Loucy (cell line): ENCODE data around the gene DSC2.

Experiments used
- H2AFZ ChIP-seq: fragments of 200-600 bp; sonication (generic); 2 replicates; pipeline ENCODE4 v1.6.0; 2016; ENCODE audit warnings: antibody characterized with exemption, mild to moderate bottlenecking, low read length, moderate library complexity
- H3F3A ChIP-seq: fragments of 200-600 bp; 2 replicates; pipeline ENCODE4 v1.6.0; 2016; ENCODE audit warnings: antibody characterized with exemption, low read depth, mild to moderate bottlenecking
- H3K27me3 ChIP-seq: fragments of 200-600 bp; sonication (generic); 2 replicates; pipeline ENCODE4 v1.6.1; 2014; ENCODE audit warnings: low read length, mild to moderate bottlenecking; ENCODE audit not compliant: insufficient read depth, poor library complexity, severe bottlenecking
- H3K36me3 ChIP-seq: fragments of 200-600 bp; sonication (generic); 2 replicates; pipeline ENCODE4 v1.6.1; 2016; ENCODE audit warnings: low read length; ENCODE audit not compliant: insufficient read depth
- H3K4me1 ChIP-seq: fragments of 200-600 bp; sonication (generic); 2 replicates; pipeline ENCODE4 v1.5.1; 2014; ENCODE audit warnings: low read length, mild to moderate bottlenecking; ENCODE audit not compliant: insufficient read depth, poor library complexity, severe bottlenecking
- H3K4me2 ChIP-seq: fragments of 200-600 bp; sonication (generic); 2 replicates; pipeline ENCODE4 v1.6.0; 2014; ENCODE audit warnings: antibody characterized with exemption, low read length, low read depth, mild to moderate bottlenecking; ENCODE audit not compliant: poor library complexity, severe bottlenecking
- H3K4me3 ChIP-seq: fragments of 200-600 bp; sonication (generic); 2 replicates; pipeline ENCODE4 v1.5.1; 2014; ENCODE audit warnings: low read length, mild to moderate bottlenecking, mixed read lengths; ENCODE audit not compliant: poor library complexity, severe bottlenecking
- H3K79me2 ChIP-seq: fragments of 200-600 bp; sonication (generic); 2 replicates; pipeline ENCODE4 v1.6.1; 2014; ENCODE audit warnings: low read length; ENCODE audit not compliant: insufficient read depth
- H3K9ac ChIP-seq: fragments of 200-600 bp; sonication (generic); 2 replicates; pipeline ENCODE4 v1.6.0; 2014; ENCODE audit warnings: mild to moderate bottlenecking, low read depth, low read length, moderate library complexity; ENCODE audit not compliant: poor library complexity, severe bottlenecking
- H3K9me2 ChIP-seq: fragments of 200-600 bp; sonication (generic); replicated peaks from 2 replicates; pipeline ENCODE4 v1.6.1; 2016; ENCODE audit warnings: low read depth, low read length, mixed read lengths
- H3K9me3 ChIP-seq: fragments of 200-600 bp; sonication (generic); 2 replicates; pipeline ENCODE4 v1.6.1; 2014; ENCODE audit warnings: mild to moderate bottlenecking, antibody characterized with exemption, low read length, low read depth; ENCODE audit not compliant: insufficient read depth
- H4K20me1 ChIP-seq: fragments of 200-600 bp; sonication (generic); 2 replicates; pipeline ENCODE4 v1.6.0; 2014; ENCODE audit warnings: antibody characterized with exemption, low read length, mild to moderate bottlenecking; ENCODE audit not compliant: insufficient read depth, poor library complexity, severe bottlenecking
- CTCF ChIP-seq: fragments of 200-600 bp; sonication (generic); conservative IDR thresholded peaks from 2 replicates; pipeline ENCODE4 v1.5.1; 2014; ENCODE audit warnings: mild to moderate bottlenecking, antibody characterized with exemption, low read length
- EZH2phosphoT487 ChIP-seq: fragments of 200-600 bp; IDR thresholded peaks from 2 replicates; pipeline ENCODE4 v1.6.1; 2018; ENCODE audit warnings: antibody characterized with exemption, mild to moderate bottlenecking, moderate library complexity, borderline replicate concordance

The DSC2 gene

GRCh38 chr18:31088532-31088931 is 13.7 kb downstream of the DSC2 start:
- no peaks in the 10 kb centered on the region for H3K9me2 ChIP-seq
- no peaks in the 10 kb centered on the region for H3K4me1 ChIP-seq
- H3K79me2 ChIP-seq: no peaks in the 10 kb centered on the region
- H3K27me3 ChIP-seq: no peaks in the 10 kb centered on the region
- TF ChIP-seq EZH2phosphoT487: no peak
- no peak for TF ChIP-seq CTCF
- no peak overlapping the region for H2AFZ ChIP-seq
- H3K9me3 ChIP-seq: no peaks in the 10 kb centered on the region
- H3K4me2 ChIP-seq: no peak overlapping the region
- no peaks in the 10 kb centered on the region for H3F3A ChIP-seq
- no peak overlapping the region for H3K4me3 ChIP-seq
- no peaks in the 10 kb centered on the region for H3K36me3 ChIP-seq
- no peak overlapping the region for H3K9ac ChIP-seq
- no peaks in the 10 kb centered on the region for H4K20me1 ChIP-seq

DNA sequence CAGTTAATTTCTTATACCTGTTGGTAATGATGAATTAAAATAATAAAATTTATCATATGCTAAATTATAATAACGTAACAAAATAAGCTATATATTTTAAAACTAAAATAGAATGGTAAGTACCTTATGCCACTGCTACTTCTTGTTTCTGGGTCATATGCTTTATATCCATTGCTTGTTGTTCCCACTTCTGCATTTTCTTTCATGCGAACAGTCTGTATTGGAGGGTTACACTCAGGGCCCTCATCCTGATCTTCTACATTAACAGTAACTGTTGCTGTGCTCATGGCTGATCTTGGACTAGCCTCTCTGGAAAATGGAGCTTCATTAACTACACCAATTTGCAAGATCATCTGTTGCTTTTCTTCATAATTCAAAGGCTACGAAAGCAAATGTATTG is 22.2 kb downstream of the DSC2 start:
- no peaks in the 10 kb centered on the region for H3K9me3 ChIP-seq
- H3K79me2 ChIP-seq: no peaks in the 10 kb centered on the region
- H3K4me2 ChIP-seq: no peak overlapping the region
- H3K36me3 ChIP-seq: no peaks in the 10 kb centered on the region
- H3F3A ChIP-seq: no peaks in the 10 kb centered on the region
- H3K4me3 ChIP-seq: no peak overlapping the region
- TF ChIP-seq CTCF: no peak
- TF ChIP-seq EZH2phosphoT487: no peak
- H4K20me1 ChIP-seq: no peaks in the 10 kb centered on the region
- H3K4me1 ChIP-seq: no peaks in the 10 kb centered on the region
- no peak overlapping the region for H2AFZ ChIP-seq
- H3K9ac ChIP-seq: no peak overlapping the region
- H3K27me3 ChIP-seq: no peaks in the 10 kb centered on the region
- H3K9me2 ChIP-seq: no peaks in the 10 kb centered on the region

- no peaks in the 10 kb centered on the region for H3K79me2 ChIP-seq
- H3K4me3 ChIP-seq: no peak overlapping the region
- no peak overlapping the region for H3K4me2 ChIP-seq
- no peaks in the 10 kb centered on the region for H3K36me3 ChIP-seq
- no peaks in the 10 kb centered on the region for H3K4me1 ChIP-seq
- no peaks in the 10 kb centered on the region for H4K20me1 ChIP-seq
- no peak overlapping the region for H3K9ac ChIP-seq
- H3K9me3 ChIP-seq: no peaks in the 10 kb centered on the region
- no peaks in the 10 kb centered on the region for H3F3A ChIP-seq
- no peaks in the 10 kb centered on the region for H3K27me3 ChIP-seq
- TF ChIP-seq CTCF: no peak
- TF ChIP-seq EZH2phosphoT487: no peak
- no peaks in the 10 kb centered on the region for H3K9me2 ChIP-seq
- H2AFZ ChIP-seq: no peak overlapping the region
Measured at GRCh38 chr18:31077878-31078277, 24.3 kb downstream of the DSC2 start.
